C4-2B (cell line): ENCODE measurements around the gene UGT1A8.

Experiments
- CTCF ChIP-seq: fragments of 450-650 bp; conservative IDR thresholded peaks from 2 replicates; pipeline ENCODE4 v1.5.1; 2017; ENCODE audit warnings: mild to moderate bottlenecking
- ZFX ChIP-seq: fragments of 450-650 bp; IDR thresholded peaks from 2 replicates; pipeline ENCODE4 v1.6.1; 2017

- TF ChIP-seq CTCF: no peak
- no peak for TF ChIP-seq ZFX
Measured at GRCh38 chr2:233778030-233778429, 160.6 kb downstream of the UGT1A8 start, which contains the start of gene MROH2A.
